Stimulated activated CD8-positive, alpha-beta memory T cell treated with anti-CD3 and anti-CD28 coated beads, Interleukin-7, amount 100 ng/mL, for 4 hours (primary cell): Measurements from ENCODE around the gene CELA3B.
"Not testable (repeated sequence)": the region's sequence is repeated elsewhere in the genome, so short reads cannot be mapped to it uniquely, and the experiment has no call there.

ENCODE experiments used
- DNase-seq, 2 donors: peaks; one replicate each; pipeline ENCODE4 v3.0.0-alpha.2; 2020; ENCODE audit warnings: low read depth in 2 of 2

The CELA3B gene

DNA sequence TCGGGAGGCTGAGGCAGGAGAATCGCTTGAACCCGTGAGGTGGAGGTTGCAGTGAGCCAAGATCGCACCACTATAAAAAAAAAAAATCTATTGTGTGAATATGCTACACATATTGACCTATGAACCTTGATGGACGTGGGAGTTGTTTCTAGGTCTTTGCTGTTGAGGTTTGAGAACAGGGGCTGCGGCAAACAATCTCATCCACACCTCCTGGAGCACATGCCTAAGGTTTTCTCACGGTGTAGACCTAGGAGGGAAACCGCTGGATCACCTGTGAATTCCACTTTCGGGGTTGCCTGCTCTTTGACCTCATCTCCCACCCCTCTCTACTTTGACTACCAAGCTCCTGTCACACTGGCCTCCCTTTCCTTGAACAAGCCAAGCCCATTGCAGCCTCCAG, 1.5 kb upstream of the CELA3B start:
- not testable (repeated sequence) for DNase-seq

DNA sequence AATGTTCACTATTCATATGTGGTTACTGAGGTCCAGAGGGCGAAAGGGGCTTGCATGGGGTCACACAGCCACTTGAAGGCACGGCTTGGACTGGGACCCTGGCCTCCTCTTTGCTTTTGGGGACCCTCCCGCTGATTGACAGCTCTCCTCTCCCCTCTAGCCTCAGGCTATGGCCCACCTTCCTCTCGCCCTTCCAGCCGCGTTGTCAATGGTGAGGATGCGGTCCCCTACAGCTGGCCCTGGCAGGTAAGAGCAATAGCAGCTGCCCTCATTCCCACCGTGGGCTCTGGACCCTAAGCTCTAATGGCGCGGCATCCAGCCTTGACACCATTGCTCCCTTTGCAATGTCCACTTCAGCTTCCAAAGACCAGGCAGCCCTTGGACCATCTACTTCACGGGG, 1.4 kb downstream of the CELA3B start:
- DNase-seq, result not testable (repeated sequence)

DNA sequence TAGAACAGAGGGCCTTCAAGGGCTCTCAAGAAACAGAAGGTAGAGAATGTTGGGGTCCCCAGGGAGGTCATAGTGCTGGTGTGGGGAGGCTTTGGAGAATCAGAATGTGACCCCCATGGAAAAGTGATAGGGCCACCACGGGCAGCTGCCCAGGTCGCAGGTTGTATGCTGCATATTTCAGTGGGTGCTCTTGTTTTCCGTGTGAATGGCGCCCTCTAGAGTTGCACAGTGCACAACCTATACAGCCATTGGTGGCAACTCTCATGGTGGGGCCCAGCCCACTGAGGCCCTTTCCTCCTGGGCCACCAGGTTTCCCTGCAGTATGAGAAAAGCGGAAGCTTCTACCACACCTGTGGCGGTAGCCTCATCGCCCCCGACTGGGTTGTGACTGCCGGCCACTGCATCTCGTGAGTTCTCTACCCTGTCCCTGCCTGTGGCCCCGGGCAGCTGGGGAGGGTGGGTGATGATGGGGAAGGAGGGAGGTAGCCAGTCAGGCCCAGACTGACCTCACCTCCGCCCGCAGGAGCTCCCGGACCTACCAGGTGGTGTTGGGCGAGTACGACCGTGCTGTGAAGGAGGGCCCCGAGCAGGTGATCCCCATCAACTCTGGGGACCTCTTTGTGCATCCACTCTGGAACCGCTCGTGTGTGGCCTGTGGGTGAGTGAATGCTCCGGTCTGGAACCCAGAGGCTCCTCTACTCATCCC, 3.8 kb downstream of the CELA3B start:
- DNase-seq, result not testable (repeated sequence)

DNA sequence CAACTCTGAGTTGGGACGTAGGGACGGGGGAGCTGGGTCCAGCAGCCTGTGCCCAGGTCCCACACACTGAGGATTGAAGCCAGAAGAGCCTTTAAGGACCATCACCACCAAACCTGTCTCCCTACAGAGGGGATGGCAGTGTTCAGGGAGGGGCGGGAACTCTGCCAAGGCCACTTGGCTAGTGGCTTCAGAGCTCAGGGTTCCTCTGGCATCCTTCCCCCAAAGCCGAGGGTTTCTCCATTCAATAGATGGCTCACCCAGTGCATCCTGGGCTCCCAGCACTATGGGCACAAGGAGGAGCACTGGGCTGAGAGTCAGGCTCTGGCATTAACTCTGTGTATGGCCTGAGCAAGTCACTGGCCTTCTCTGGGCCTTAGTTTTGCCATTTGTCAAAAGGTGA, 4.4 kb downstream of the CELA3B start:
- not testable (repeated sequence) for DNase-seq

DNA sequence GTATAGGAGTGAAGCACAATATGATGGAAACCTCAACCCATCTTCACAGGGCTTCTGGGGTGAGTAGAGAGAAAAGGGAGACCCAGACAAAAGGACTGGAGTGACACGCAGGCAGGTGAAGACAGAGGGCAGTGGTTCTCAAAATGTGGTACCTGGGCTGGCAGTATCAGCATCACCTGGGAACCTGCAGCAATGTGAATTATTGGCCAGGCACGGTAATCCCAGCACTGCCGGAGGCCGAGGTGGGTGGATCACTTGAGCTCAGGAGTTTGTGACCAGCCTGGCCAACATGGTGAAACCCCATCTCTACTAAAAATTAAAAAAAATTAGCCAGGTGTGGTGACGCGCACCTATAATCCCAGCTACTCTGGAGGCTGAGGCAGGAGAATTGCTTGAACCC, 5.3 kb downstream of the CELA3B start:
- DNase-seq, result not testable (repeated sequence)

DNA sequence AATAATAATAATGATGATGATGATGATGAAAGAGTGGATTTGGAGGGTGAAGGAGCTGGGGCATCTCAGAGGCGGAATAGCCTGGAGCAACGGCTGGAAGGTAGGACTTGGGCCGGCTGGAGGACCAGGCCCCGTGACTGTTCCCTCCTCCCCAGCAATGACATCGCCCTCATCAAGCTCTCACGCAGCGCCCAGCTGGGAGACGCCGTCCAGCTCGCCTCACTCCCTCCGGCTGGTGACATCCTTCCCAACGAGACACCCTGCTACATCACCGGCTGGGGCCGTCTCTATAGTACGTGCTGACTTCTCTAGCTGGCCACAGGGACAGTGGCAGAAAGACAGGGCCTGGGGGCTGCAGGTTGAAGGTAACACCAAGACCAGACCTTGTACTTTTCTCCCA, 6.7 kb downstream of the CELA3B start:
- not testable (repeated sequence) for DNase-seq

DNA sequence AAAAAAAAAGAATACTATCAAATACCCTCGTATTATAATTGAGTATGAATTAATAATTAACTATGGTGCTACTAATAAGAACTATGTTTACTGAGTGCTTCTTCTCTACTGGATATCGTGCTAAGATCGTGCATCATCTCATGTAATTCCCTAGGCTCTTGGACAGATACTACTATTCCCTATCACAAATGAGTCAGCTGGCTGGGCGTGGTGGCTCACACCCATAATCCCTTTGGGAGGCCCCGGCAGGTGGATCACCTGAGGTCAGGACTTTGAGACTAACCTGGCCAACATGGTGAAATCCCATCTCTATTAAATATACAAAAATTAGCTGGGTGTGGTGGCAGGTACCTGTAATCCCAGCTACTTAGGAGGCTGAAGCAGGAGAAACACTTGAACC, 9.1 kb downstream of the CELA3B start:
- DNase-seq, result not testable (repeated sequence)

DNA sequence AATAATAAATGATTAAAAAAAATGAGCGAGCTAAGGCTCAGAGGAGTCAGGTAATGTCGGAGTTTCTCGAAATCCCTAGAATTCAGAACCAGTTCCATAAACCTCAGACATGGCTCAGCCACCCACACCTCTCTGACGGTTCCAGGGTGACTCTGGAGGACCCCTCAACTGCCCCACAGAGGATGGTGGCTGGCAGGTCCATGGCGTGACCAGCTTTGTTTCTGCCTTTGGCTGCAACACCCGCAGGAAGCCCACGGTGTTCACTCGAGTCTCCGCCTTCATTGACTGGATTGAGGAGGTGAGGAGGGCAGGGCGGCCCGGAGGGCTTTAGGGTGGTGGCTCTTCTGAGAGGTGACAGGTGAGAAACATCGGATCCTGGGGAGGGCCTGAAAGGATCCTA, 9.6 kb downstream of the CELA3B start:
- DNase-seq, result not testable (repeated sequence)

DNA sequence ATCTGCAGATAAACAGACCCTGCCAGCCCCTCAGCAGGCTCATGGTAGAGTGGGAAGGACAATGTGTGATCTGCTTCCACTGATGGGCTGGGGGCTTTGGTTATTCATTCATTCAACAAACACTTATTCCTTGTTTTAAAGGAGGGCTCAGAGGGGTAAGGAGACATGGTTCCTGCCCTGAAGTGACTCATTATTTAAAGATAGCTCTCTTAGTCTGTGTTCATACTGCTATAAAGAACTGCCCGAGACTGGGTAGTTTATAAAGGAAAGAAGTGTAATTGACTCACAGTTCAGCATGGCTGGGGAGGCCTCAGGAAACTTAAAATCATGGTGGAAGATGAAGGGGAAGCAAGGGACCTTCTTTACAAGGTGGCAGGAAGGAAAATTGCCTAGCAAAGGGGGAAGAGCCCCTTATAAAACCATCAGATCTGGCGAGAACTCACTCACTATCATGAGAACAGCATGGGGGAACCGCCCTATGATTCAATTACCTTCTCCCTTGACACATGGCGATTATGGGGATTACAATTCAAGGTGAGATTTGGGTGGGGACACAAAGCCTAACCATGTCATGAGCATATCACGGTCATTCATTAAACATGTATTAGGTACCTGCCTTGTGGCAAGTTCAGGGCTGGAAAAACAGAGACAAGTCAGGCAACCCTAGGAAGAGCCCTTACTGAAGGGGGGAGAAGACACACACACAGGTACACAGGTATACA, 13.0 kb downstream of the CELA3B start:
- DNase-seq, result not testable (repeated sequence)

DNA sequence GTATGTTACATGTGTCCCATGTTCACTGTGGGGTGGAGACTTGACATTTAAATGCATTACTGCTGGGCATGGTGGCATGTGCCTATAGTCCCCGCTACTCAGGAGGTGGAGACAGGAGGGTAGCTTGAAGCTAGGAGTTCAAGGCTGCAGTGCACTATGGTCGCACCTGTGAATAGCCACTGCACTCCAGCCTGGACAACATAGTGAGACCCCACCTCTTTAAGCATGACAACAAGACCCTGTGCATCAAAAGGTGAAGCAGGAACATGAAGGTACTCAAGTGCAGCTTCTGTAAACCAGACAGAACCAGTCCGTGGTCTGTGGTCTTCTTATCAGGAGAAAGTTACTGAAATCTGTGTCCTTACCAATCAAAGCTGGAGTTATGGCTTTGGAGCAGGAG, 15.4 kb downstream of the CELA3B start:
- DNase-seq, result not testable (repeated sequence)

DNA sequence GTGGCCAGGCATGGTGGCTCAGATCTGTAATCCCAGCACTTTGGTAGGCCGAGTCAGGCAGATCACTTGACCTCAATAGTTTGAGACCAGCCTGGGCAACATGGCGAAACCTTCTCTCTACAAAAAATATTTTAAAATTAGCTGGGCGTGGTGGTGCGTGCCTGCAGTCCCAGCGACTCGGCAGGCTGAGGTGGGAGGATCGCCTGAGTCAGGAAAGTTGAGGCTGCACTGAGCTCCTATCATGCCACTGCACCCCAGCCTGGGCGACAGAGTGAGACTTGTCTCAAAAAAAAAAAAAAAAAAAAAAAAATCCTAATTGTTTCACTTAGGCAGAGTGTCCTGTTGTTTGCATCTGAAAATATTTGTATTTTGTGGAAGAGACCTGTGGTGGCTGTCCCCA, 17.9 kb downstream of the CELA3B start:
- DNase-seq, result not testable (repeated sequence)

DNA sequence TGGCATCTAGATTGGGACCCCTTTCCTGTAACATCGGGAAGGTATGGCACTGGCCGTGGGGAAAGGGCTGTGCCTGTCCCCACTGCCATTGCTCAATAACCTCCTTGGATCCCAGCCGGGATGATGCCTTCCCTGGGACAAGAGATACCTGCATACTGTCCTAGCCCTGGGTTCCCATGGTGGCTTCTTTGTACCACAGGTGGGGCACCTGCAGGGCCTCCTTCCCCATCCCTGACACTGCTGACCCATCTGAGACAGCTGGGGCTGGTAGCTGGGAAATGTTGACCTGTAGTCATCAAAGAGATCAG, 19.8 kb downstream of the CELA3B start:
- DNase-seq, result not testable (repeated sequence)

DNA sequence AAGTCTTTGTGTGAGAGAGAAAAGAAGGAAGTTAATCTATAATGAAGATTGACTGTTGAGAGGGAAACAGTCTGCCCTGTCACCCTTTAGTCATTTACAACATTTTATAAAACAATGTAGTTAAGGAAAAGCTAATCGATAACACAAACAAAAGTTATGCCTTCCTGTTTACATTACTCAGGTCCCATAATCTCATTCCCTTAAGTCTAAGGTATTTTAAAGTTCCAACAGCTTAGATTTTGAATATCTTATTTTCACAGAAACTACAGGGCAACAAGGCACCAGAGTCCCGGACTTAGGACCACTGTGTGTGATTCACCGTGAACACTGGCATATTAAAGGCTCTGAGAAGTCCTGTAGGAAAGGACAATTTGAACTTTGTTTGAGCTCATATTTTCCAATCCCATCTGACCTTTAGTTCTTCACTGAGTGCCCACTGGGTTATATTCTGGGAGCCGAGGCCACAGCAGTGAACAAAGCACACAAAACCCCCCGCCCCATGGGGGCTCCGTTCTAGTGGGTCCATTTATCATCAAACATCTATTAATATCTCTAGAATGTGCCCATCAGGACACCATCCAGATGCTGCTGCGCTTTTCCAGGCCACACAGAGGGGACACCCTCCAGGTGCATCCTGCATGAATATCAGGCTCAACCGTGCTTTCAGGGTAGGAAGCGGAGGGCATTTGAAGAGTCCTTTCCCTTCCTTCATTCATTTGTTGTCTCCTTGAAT, 21.2 kb downstream of the CELA3B start:
- not testable (repeated sequence) for DNase-seq

DNA sequence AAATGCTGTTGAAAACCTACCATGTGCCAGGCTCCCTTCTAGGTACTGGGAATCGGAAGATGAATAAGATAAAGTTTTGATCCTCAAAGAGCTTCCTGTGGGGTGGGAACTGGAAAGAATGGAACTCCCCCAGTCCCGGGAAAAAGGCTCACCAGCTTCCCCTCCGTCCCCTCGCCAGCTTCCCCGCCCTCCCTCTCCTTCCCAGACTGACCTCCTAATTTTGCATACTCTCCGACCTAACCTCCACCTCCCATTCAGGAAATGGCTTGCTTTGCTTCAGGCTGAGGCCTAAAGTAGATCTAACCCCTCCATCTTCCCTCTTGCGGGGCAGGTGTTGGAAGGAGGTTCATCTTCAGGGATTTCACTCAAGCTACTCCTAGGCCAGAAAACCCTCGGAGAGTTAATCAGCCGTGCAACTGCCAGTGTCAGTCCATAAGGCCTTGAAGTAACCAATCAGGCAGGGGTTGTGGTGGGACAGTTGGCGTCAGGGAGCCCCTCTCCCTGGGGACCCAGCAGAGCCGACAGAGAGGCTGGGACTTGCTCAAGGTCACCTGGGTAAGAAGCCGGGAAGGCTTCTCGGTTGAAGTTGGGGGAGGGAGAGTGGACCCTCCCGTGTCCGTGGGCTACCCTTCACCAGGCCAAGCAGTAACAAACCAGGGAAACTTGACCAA, 21.9 kb downstream of the CELA3B start:
- DNase-seq, result not testable (repeated sequence)

DNA sequence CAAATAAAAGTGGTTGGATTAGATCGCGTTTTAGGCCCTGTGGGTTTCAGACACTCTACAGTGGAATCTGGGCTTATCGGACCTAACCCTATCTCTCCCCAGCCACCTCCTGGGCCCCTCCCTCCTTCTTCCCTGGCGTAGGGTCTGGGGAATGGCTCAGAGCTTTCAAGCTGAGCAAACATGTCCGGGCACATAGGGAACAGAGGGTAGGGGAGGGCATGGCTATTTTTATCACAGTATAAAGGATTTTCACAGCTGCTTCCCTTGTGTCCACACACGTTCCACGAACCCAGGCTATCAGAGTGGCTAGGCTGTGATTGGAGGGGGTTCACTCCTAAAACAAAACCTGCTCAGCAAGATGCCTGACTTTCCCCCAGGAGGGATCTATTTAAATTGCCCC, 22.8 kb downstream of the CELA3B start:
- not testable (repeated sequence) for DNase-seq

DNA sequence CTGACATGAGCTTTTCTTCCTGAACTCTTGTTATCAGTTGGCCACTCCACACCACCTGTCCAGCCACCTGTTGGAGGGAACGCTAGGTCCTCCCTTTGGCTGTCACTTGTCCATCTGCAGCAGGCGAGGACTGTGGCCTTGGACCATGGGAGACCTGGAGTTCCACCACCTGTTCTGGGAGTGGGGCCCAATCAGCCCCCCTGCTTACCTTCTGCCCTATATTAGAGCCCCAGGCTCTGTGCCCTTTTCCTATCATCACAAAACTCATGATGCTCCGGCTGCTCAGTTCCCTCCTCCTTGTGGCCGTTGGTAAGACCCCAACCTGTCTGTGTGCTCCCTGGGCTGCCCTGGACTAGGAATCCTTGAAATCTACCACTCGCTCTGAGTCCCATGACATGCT, 24.6 kb downstream of the CELA3B start, which contains the start of gene CELA3A:
Gene CELA3A (plus strand): TSS at position 249 of the 400 bp plus-strand sequence. CDS start 18 bp downstream, at position 267.
- DNase-seq, result no peak

DNA sequence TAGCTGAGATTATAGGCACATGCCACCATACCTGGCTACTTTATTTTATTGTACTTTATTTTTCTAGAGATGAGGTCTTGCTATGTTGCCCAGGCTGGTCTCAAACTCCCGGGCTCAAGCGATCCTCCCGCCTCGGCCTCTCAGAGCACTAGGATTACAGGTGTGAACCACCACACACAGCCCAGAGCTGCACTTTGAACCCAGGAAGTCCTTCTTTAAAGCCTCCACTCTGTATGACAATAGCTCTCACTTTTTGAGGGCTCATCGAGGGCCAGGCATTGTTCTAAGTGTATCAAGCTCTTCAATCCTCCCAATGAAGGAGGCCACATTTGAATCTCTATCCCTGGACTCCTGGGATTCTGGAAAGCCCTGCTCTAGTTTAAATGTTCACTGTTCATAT, 25.6 kb downstream of the CELA3B start:
- not testable (repeated sequence) for DNase-seq

DNA sequence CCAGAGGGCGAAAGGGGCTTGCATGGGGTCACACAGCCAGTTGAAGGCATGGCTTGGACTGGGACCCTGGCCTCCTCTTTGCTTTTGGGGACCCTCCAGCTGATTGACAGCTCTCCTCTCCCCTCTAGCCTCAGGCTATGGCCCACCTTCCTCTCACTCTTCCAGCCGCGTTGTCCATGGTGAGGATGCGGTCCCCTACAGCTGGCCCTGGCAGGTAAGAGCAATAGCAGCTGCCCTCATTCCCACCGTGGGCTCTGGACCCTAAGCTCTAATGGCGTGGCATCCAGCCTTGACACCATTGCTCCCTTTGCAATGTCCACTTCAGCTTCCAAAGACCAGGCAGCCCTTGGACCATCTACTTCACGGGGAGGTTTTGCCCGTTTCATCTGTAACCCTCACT, 26.1 kb downstream of the CELA3B start:
- not testable (repeated sequence) for DNase-seq

DNA sequence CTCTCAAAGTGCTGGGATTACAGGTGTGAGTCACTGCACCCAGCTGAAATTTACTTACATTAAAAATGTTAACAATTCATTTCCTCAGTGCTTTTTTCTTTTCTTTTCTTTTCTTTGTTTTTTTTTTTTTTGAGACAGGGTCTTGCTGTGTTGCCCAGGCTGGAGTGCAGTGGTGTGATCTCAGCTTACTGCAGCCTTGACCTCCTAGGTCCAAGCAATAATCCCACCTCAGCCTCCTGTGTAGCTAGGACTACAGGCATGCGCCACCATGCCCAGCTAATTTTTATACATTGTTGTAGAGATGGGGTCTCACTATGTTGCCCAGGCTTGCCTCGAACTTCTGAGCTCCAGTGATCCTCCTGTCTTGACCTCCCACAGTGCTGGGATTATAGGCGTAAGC, 27.1 kb downstream of the CELA3B start:
- not testable (repeated sequence) for DNase-seq

DNA sequence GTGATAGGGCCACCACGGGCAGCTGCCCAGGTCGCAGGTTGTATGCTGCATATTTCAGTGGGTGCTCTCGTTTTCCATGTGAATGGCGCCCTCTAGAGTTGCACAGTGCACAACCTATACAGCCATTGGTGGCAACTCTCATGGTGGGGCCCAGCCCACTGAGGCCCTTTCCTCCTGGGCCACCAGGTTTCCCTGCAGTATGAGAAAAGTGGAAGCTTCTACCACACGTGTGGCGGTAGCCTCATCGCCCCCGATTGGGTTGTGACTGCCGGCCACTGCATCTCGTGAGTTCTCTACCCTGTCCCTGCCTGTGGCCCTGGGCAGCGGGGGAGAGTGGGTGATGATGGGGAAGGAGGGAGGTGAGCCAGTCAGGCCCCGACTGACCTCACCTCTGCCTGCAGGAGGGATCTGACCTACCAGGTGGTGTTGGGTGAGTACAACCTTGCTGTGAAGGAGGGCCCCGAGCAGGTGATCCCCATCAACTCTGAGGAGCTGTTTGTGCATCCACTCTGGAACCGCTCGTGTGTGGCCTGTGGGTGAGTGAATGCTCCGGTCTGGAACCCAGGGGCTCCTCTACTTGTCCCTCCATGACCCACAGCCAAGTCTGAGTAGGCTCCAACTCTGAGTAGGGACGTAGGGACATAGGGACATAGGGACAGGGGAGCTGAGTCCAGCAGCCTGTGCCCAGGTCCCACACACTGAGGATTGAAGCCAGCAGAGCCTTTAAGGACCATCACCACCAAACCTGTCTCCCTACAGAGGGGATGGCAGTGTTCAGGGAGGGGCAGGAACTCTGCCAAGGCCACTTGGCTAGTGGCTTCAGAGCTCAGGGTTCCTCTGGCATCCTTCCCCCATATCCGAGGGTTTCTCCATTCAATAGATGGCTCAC, 28.7 kb downstream of the CELA3B start:
- DNase-seq, result not testable (repeated sequence)

DNA sequence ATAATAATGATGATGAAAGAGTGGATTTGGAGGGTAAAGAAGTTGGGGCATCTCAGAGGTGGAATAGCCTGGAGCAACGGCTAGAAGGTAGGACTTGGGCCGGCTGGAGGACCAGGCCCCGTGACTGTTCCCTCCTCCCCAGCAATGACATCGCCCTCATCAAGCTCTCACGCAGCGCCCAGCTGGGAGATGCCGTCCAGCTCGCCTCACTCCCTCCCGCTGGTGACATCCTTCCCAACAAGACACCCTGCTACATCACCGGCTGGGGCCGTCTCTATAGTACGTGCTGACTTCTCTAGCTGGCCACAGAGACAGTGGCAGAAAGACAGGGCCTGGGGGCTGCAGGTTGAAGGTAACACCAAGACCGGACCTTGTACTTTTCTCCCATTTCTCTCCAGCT, 29.9 kb downstream of the CELA3B start:
- not testable (repeated sequence) for DNase-seq
